Hepatocyte (in vitro differentiated cells): Measurements from ENCODE around the gene SNTN. TPM values are rescaled to one million over a fixed set of nuclear protein-coding genes. Genes with fewer than 3 reads are reported as not detected.

ENCODE experiments used
- DNase-seq: peaks from one replicate; pipeline ENCODE4 v3.0.0-alpha.2; 2016; ENCODE audit warnings: low spot score
- H2AFZ ChIP-seq: fragments of 200-600 bp; sonication (generic); 2 replicates; pipeline ENCODE4 v1.6.0; 2016; ENCODE audit warnings: antibody characterized with exemption, mild to moderate bottlenecking
- H3K27ac ChIP-seq: fragments of 200-600 bp; sonication (generic); 2 replicates; pipeline ENCODE4 v1.5.1; 2016; ENCODE audit warnings: mild to moderate bottlenecking
- H3K27me3 ChIP-seq: fragments of 200-600 bp; sonication (generic); 2 replicates; pipeline ENCODE4 v1.6.1; 2016
- H3K36me3 ChIP-seq: fragments of 200-600 bp; sonication (generic); replicated peaks from 2 replicates; pipeline ENCODE4 v1.5.1; 2016; ENCODE audit warnings: low read depth; ENCODE audit not compliant: insufficient read depth
- H3K4me1 ChIP-seq: fragments of 200-600 bp; sonication (generic); 2 replicates; pipeline ENCODE4 v1.5.1; 2016; ENCODE audit warnings: mild to moderate bottlenecking, moderate library complexity; ENCODE audit not compliant: insufficient read depth
- H3K4me2 ChIP-seq: fragments of 200-600 bp; sonication (generic); 2 replicates; pipeline ENCODE4 v1.6.0; 2016
- H3K4me3 ChIP-seq: fragments of 200-600 bp; sonication (generic); 2 replicates; pipeline ENCODE4 v1.5.1; 2016; ENCODE audit warnings: mild to moderate bottlenecking
- H3K79me2 ChIP-seq: fragments of 200-600 bp; sonication (generic); 2 replicates; pipeline ENCODE4 v1.6.0; 2017; ENCODE audit warnings: mild to moderate bottlenecking
- H3K9me2 ChIP-seq: fragments of 200-600 bp; sonication (generic); replicated peaks from 2 replicates; pipeline ENCODE4 v1.6.0; 2017; ENCODE audit warnings: mild to moderate bottlenecking; ENCODE audit not compliant: insufficient read depth
- H3K9me3 ChIP-seq: fragments of 200-600 bp; sonication (generic); 2 replicates; pipeline ENCODE4 v1.5.1; 2016; ENCODE audit warnings: low read depth, mild to moderate bottlenecking
- H4K20me1 ChIP-seq: fragments of 200-600 bp; sonication (generic); 2 replicates; pipeline ENCODE4 v1.6.0; 2016; ENCODE audit warnings: mild to moderate bottlenecking; ENCODE audit not compliant: insufficient read depth, poor library complexity, severe bottlenecking
- EZH2 ChIP-seq: fragments of 200-600 bp; sonication (generic); IDR thresholded peaks from 2 replicates; pipeline ENCODE4 v1.6.1; 2016; ENCODE audit warnings: antibody characterized with exemption, mild to moderate bottlenecking, borderline replicate concordance
- EZH2phosphoT487 ChIP-seq: fragments of 200-600 bp; sonication (generic); IDR thresholded peaks from one replicate; pipeline ENCODE4 v1.6.1; 2018; ENCODE audit warnings: antibody characterized with exemption, mild to moderate bottlenecking, low read depth, moderate library complexity; ENCODE audit not compliant: unreplicated experiment, severe bottlenecking
- WGBS: methylation state at CpG from one replicate; pipeline ENCODE4 v1.1.6; 2016; ENCODE audit warnings: low lambda C conversion rate; ENCODE audit errors: missing lambda C conversion rate; 5-methylcytosine and 5-hydroxymethylcytosine counted together
- polyA plus RNA-seq: library from polyadenylated mRNA; unstranded; fragments of >200 nt; fragmentation: Nextera tagmentation; extraction: Ambion mirVana; gene quantifications from 2 replicates; pipeline ENCODE4 v1.2.1, GENCODE V29; 2016
- total RNA-seq: library from RNA; depleted of rRNA; stranded (reverse); fragments of >200 nt; gene quantifications from 2 replicates; pipeline ENCODE4 v1.2.3, GENCODE V29; 2014
- TF ChIP-seq, protein P1 (sequence below): fragments of 200-600 bp; sonication (generic); IDR thresholded peaks from 2 replicates; pipeline ENCODE4 v1.5.1; 2016; ENCODE audit warnings: antibody characterized with exemption, mild to moderate bottlenecking; ENCODE audit not compliant: poor library complexity

Gene SNTN
- total and polyA plus RNA-seq, 2 experiments from 2014 or later = not detected

DNA sequence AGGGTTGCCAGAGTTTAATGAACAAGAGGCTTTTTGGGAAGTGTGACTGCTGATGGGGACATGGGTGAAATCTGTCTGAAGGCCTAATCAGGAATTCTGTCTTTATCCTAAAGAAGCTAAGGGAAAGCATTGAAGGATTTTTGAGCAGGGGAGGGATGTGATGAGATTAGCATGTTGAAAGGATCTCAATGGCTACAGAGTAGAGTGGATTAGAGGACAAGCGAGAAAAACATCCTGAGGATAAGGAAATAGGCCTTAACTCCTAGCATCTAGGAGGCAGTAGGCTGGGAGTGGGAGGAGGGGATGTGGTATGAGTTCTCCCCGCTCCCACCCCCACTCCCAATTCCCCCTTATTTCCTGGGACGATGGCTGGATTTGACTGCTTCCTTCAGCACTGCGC, 35.1 kb upstream of the SNTN start:
- no peak overlapping the region for H3K4me3 ChIP-seq
- H4K20me1 ChIP-seq = no peaks in the 10 kb centered on the region
- no peaks in the 10 kb centered on the region for H3K36me3 ChIP-seq
- no peak overlapping the region for H2AFZ ChIP-seq
- H3K79me2 ChIP-seq = no peaks in the 10 kb centered on the region
- no peak for DNase-seq
- no peaks in the 10 kb centered on the region for H3K9me2 ChIP-seq
- no peaks in the 10 kb centered on the region for H3K27me3 ChIP-seq
- 70% methylated on average over 4 of the region's 4 CpGs for WGBS
- no peak overlapping the region for H3K27ac ChIP-seq
- H3K4me2 ChIP-seq = no peak overlapping the region
- TF ChIP-seq EZH2phosphoT487 = no peak
- TF ChIP-seq, protein P1, sequence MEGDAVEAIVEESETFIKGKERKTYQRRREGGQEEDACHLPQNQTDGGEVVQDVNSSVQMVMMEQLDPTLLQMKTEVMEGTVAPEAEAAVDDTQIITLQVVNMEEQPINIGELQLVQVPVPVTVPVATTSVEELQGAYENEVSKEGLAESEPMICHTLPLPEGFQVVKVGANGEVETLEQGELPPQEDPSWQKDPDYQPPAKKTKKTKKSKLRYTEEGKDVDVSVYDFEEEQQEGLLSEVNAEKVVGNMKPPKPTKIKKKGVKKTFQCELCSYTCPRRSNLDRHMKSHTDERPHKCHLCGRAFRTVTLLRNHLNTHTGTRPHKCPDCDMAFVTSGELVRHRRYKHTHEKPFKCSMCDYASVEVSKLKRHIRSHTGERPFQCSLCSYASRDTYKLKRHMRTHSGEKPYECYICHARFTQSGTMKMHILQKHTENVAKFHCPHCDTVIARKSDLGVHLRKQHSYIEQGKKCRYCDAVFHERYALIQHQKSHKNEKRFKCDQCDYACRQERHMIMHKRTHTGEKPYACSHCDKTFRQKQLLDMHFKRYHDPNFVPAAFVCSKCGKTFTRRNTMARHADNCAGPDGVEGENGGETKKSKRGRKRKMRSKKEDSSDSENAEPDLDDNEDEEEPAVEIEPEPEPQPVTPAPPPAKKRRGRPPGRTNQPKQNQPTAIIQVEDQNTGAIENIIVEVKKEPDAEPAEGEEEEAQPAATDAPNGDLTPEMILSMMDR = no peak
- H3K4me1 ChIP-seq = no peaks in the 10 kb centered on the region
- no peaks in the 10 kb centered on the region for H3K9me3 ChIP-seq

DNA sequence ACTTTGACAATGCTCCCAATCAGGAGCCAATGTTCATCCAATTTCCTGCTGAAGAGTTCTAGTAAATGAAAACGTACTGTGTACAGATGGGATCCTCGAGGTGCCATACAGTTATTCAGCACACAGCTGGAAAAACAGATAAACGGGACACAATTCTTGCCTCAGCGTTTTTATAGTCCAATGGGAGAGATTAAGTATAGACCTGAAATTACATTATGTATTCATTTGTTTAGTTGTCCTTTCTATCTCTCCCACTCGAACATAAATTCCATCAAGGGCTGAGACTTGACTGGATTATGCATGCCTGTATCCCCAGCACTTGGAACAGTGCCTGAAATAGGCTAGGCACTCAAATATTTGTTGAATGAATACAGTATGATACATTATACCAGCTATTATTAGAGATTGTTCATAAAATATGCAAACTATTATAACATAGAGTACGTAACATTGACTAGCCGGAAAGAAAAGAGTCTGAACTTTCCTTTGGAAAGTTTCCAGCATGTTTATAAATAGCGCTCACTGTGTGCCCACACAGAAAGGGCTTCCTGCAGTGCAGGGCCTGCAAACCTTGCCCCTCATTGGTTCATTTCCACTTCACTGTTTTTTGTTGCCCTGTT, 27.4 kb upstream of the SNTN start:
- no peak overlapping the region for H3K4me2 ChIP-seq
- no peak for TF ChIP-seq EZH2
- TF ChIP-seq, protein P1 = no peak
- H3K9me3 ChIP-seq = no peaks in the 10 kb centered on the region
- no peaks in the 10 kb centered on the region for H3K79me2 ChIP-seq
- WGBS = 63% methylated on average over 8 of the region's 8 CpGs
- H3K4me1 ChIP-seq = no peaks in the 10 kb centered on the region
- H3K36me3 ChIP-seq = no peaks in the 10 kb centered on the region
- no peak overlapping the region for H3K27ac ChIP-seq
- H4K20me1 ChIP-seq = no peaks in the 10 kb centered on the region
- no peak overlapping the region for H3K4me3 ChIP-seq
- no peak overlapping the region for H2AFZ ChIP-seq
- H3K9me2 ChIP-seq = no peaks in the 10 kb centered on the region
- H3K27me3 ChIP-seq = no peaks in the 10 kb centered on the region
- no peak for DNase-seq

DNA sequence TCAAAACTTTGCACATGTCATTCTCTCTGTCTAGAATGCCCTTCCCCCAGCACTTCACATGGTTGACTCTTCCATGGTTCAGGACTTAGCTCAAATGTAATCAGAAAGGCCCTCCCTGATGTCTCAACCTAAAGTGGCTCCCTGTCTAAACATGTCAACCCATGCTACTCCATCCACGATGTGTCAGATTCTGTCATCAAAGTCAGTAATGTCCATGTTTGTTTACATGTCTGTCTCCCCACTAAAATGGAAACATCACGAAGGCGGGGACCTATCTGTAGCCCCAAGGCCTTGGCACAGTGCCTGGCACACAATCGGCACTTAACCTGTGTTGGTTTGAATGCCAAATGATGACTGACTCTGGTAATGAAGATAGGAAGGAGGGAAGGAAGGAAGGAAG, 20.8 kb upstream of the SNTN start:
- no peaks in the 10 kb centered on the region for H3K27me3 ChIP-seq
- no peaks in the 10 kb centered on the region for H3K4me1 ChIP-seq
- H3K4me2 ChIP-seq = no peak overlapping the region
- no peaks in the 10 kb centered on the region for H3K9me2 ChIP-seq
- DNase-seq = no peak
- no peak overlapping the region for H3K4me3 ChIP-seq
- H4K20me1 ChIP-seq = no peaks in the 10 kb centered on the region
- 85% methylated on average over 4 of the region's 4 CpGs for WGBS
- no peak overlapping the region for H3K27ac ChIP-seq
- TF ChIP-seq EZH2 (no peak), EZH2phosphoT487 (no peak)
- TF ChIP-seq, protein P1 = no peak
- no peaks in the 10 kb centered on the region for H3K9me3 ChIP-seq
- H2AFZ ChIP-seq = no peak overlapping the region
- H3K36me3 ChIP-seq = no peaks in the 10 kb centered on the region
- H3K79me2 ChIP-seq = no peaks in the 10 kb centered on the region

DNA sequence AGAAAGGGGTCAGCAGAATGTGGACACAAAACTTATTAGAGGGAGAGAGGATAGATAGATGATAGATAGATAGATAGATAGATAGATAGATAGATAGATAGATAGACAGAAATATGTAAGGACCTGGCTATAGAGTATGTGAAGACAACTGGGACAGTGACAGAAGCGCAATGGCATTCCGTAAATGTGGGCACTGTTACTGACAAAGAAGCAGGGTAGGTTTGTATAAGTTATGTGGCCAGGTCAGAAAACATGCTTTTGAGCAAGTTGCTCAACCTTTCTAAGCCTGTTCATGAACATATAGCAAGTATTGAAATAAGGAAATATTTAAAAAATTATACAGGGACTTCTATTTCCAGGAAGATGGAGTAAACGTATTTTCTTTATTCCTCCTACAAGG, 17.3 kb upstream of the SNTN start:
- no peak overlapping the region for H2AFZ ChIP-seq
- no peaks in the 10 kb centered on the region for H3K36me3 ChIP-seq
- TF ChIP-seq, protein P1 = no peak
- TF ChIP-seq EZH2 (no peak), EZH2phosphoT487 (no peak)
- no peaks in the 10 kb centered on the region for H3K4me1 ChIP-seq
- no peak for DNase-seq
- H3K27ac ChIP-seq = no peak overlapping the region
- no peaks in the 10 kb centered on the region for H3K9me2 ChIP-seq
- H4K20me1 ChIP-seq = no peaks in the 10 kb centered on the region
- H3K9me3 ChIP-seq = no peaks in the 10 kb centered on the region
- H3K4me2 ChIP-seq = no peak overlapping the region
- no peaks in the 10 kb centered on the region for H3K27me3 ChIP-seq
- H3K4me3 ChIP-seq = no peak overlapping the region
- no peaks in the 10 kb centered on the region for H3K79me2 ChIP-seq
- WGBS = 91% methylated on average over 3 of the region's 3 CpGs
